Measurements from ENCODE around the gene HSPB2. TPM values are rescaled to one million over a fixed set of nuclear protein-coding genes. Genes with fewer than 3 reads are reported as not detected.
A peak's percentile ranks its signal among the peaks of the same experiment; 100 is the strongest.

Gene HSPB2
- 0.32 and 1.0 TPM in 2 replicates for total RNA-seq (2021; fragmentation: NEBNext Ultra II Directional; extraction: Animal tissue kit (Norgen Biotek cat#: 25700))
- 0.86 and 1.4 TPM in 2 replicates for polyA plus RNA-seq (2011; rRNA removed)
- polyA plus RNA-seq (2011; cell fraction: cytosol; rRNA removed), result 0.66 TPM
- polyA plus RNA-seq (2011; cell fraction: nucleus; rRNA removed), result 0.77 TPM
- polyA plus RNA-seq (2012, experiment 1 of 2), result 0.44 to 0.58 TPM (median 0.51 TPM) in 3 of 4 replicates, not detected in the other
- 0.39 TPM for polyA plus RNA-seq (2012, experiment 2 of 2)
- polyA plus RNA-seq (2013, experiment 1 of 2), result 0.08 TPM
- polyA plus RNA-seq (2013, experiment 2 of 2), result 0.31 TPM
- 0.32 TPM in 1 of 2 replicates, not detected in the other for polyA minus RNA-seq (2011; rRNA and poly(A)+ RNA removed)
- polyA minus RNA-seq (2011; cell fraction: cytosol; rRNA and poly(A)+ RNA removed), result not detected
- polyA minus RNA-seq (2011; cell fraction: nucleus; rRNA and poly(A)+ RNA removed), result not detected
- long read RNA-seq, experiment 1, partial matches to known transcripts, result 0 of 1 reads
- long read RNA-seq, experiment 1, other reads (novel, unspliced or antisense), result 0 of 1 reads
- long read RNA-seq, experiment 2, result 0 reads

DNA sequence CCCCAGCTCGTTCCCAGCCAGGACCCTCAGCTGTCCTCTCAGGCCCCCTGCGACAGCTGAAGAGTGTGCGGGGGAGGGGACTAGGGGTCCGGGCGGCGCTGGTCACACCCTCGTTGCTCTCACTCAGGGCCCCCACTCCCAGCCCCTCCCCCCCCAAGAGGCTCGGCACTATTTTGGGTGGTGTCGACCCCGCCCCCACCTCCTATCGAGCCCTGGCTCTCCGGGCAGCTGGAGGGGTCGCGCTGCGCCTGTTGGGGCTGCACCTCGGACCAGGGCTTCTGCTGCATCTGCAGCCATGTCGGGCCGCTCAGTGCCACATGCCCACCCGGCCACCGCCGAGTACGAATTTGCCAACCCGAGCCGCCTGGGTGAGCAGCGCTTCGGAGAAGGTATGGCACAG lies at the start of gene HSPB2:
TSS of gene HSPB2 (plus strand) at position 200 of the 400 bp plus-strand sequence. CDS start at position 296, 96 bp downstream.
- Histone ChIP-seq H2AFZ (ENCODE audit: low read length) (peak within 1 kb of the TSS; percentile 94), H3K18ac (ENCODE audit: extremely low read depth, low read length) (peak within 1 kb of the TSS; percentile 42; the same call in 1 of the 2 replicates), H2AK5ac (ENCODE audit: low read depth, low read length) (peak within 1 kb of the TSS; percentile 77; the same call in 1 of the 2 replicates), H4K20me1 (replicated peaks in 1 of 2; ENCODE audit: control insufficient read depth in 1 of 2, insufficient read depth in 2 of 2, low read length in 2 of 2) (no peaks in the 10 kb centered on the region), H3K4me3 (ENCODE audit: extremely low read depth in 1 of 4, insufficient read depth in 2 of 4, low read depth in 3 of 4, low read length in 4 of 4) (no peak within 1 kb of the TSS; a peak in 1 of 8 replicates), H3K79me2 (ENCODE audit: control insufficient read depth in 1 of 2, insufficient read depth in 2 of 2, low read length in 2 of 2) (no peaks in the 10 kb centered on the region), H3K9me3 (ENCODE audit: insufficient read depth in 2 of 2, low read depth in 1 of 2, low read length in 1 of 2) (no peaks in the 10 kb centered on the region), H3K23ac (ENCODE audit: insufficient read length) (no peak within 1 kb of the TSS), H4K5ac (ENCODE audit: insufficient read length, low read depth, low read length) (peak within 1 kb of the TSS; percentile 8), H2BK12ac (ENCODE audit: low read depth, low read length) (peak within 1 kb of the TSS; percentile 98; the same call in 1 of the 2 replicates), H2BK5ac (ENCODE audit: low read depth, low read length) (peak within 1 kb of the TSS; percentile 61; the same call in 1 of the 2 replicates), H2BK120ac (replicated peaks; ENCODE audit: low read depth, low read length) (no peak within 1 kb of the TSS), H2BK20ac (ENCODE audit: low read length) (no peak within 1 kb of the TSS; the same call in 1 of the 2 replicates), H3K23me2 (ENCODE audit: low read depth, low read length) (peaks cover 4% of the 10 kb centered on the region; the same call in 1 of the 2 replicates), H4K91ac (replicated peaks; ENCODE audit: insufficient read length, low read length) (peak within 1 kb of the TSS; percentile 46), H3K14ac (ENCODE audit: insufficient read length) (no peak within 1 kb of the TSS), H3K56ac (replicated peaks; ENCODE audit: insufficient read length, low read depth, low read length) (no peak within 1 kb of the TSS), H4K8ac (ENCODE audit: extremely low read depth, insufficient read depth, low read length) (peak within 1 kb of the TSS; percentile 75), H3K36me3 (ENCODE audit: control insufficient read depth in 2 of 4, insufficient read depth in 4 of 4, low read length in 3 of 4) (no peaks in the 10 kb centered on the region), H3K27me3 (replicated peaks in 1 of 4; ENCODE audit: control insufficient read depth in 3 of 4, extremely low read depth in 1 of 4, insufficient read depth in 3 of 4, low read length in 3 of 4) (no peaks in the 10 kb centered on the region), H3K4me2 (ENCODE audit: insufficient read depth in 1 of 2, low read depth in 2 of 2, low read length in 2 of 2) (peak within 1 kb of the TSS; percentile 5 to 21; a peak in 2 of 4 replicates), H3K27ac (ENCODE audit: low read depth, low read length) (no peak within 1 kb of the TSS), H3K4ac (replicated peaks; ENCODE audit: insufficient read length, low read depth, low read length) (no peak within 1 kb of the TSS), H3K79me1 (ENCODE audit: low read depth, low read length) (no peaks in the 10 kb centered on the region), H2BK15ac (ENCODE audit: low read length) (0 out of 2 replicates have a peak within 1 kb of the TSS, but pooled peaks have one; percentile 61), H3K4me1 (replicated peaks in 1 of 4; ENCODE audit: control insufficient read depth in 3 of 4, insufficient read depth in 4 of 4, low read length in 3 of 4) (peaks cover 0 to 15% (median 9%) of the 10 kb centered on the region in 4 experiments), H3K9ac (replicated peaks in 1 of 4; ENCODE audit: extremely low read depth in 1 of 4, low read depth in 3 of 4, low read length in 3 of 4) (no peak within 1 kb of the TSS)
- CTCF ChIA-PET (ENCODE audit: partially characterized antibody), result interaction anchor here (0.8 to 1.6 kb wide), 3 partner anchors 13 to 85 kb away, joined by 3 to 4 read pairs (median 3); no protein-coding TSS in a partner anchor
- FAIRE-seq, result no peak
- 90% methylated on average over 15 of the region's 26 CpGs; no CpG with 5 or more reads in 1 of the 2 experiments for WGBS, 2 experiments (ENCODE audit: extremely low coverage in 1 of 2, insufficient coverage in 1 of 2, insufficient read length in 1 of 2, insufficient replicate concordance in 2 of 2, low coverage in 1 of 2, low lambda C conversion rate in 2 of 2, missing lambda C conversion rate in 1 of 2)
- DNase-seq (ENCODE audit: low read depth in 1 of 2, low spot score in 2 of 2), result no peak
- POLR2A ChIA-PET (ENCODE audit: partially characterized antibody), result interaction anchor here (0.5 to 0.8 kb wide), 3 partner anchors 22 to 288 kb away, joined by 3 read pairs; no protein-coding TSS in a partner anchor
- TF ChIP-seq KDM4A (IDR thresholded peaks at IDR 0.05; ENCODE audit: low read depth, low read length, severe bottlenecking) (no peak), SP4 (IDR thresholded peaks at IDR 0.05; ENCODE audit: low read length) (no peak), RFX5 (IDR thresholded peaks at IDR 0.05; ENCODE audit: borderline replicate concordance, low read depth, low read length) (no peak), ZNF274 (IDR thresholded peaks at IDR 0.05; ENCODE audit: borderline replicate concordance, extremely low read depth, low read length) (no peak)
